K562 (cell line): ENCODE measurements around the gene KIF20A. TPM values are rescaled to one million over a fixed set of nuclear protein-coding genes. Genes with fewer than 3 reads are reported as not detected.
A peak's percentile ranks its signal among the peaks of the same experiment; 100 is the strongest.

Source experiments
- ARID3B ChIP-seq: fragments of 250-450 bp; sonication (Bioruptor Pico); IDR thresholded peaks from 2 replicates; pipeline ENCODE4 v1.4.0; 2020; ENCODE audit warnings: borderline replicate concordance
- BHLHE40 ChIP-seq: IDR thresholded peaks from 2 replicates; pipeline ENCODE4 v1.6.1; 2011; ENCODE audit warnings: low read length, improper control_type of control experiment
- CEBPZ ChIP-seq: fragments of 150-350 bp; IDR thresholded peaks from 2 replicates; pipeline ENCODE4 v1.6.1; 2014; ENCODE audit warnings: low read depth, mild to moderate bottlenecking, low read length, borderline replicate concordance
- HLTF ChIP-seq: fragments of 450-650 bp; IDR thresholded peaks from 2 replicates; pipeline ENCODE4 v1.6.1; 2016
- MXD1 ChIP-seq: fragments of 250-450 bp; sonication (Bioruptor Pico); IDR thresholded peaks from 2 replicates; pipeline ENCODE4 v1.8.0; 2021; ENCODE audit warnings: borderline replicate concordance, mild to moderate bottlenecking, moderate library complexity; ENCODE audit not compliant: poor library complexity, severe bottlenecking
- POLR2A ChIP-seq: fragments of 450-650 bp; conservative IDR thresholded peaks from 2 replicates; pipeline ENCODE4 v1.6.1; 2016
- POLR2AphosphoS5 ChIP-seq: IDR thresholded peaks from 2 replicates; pipeline ENCODE4 v1.6.1; 2011; ENCODE audit warnings: mild to moderate bottlenecking, low read depth, low read length, moderate library complexity; ENCODE audit not compliant: control insufficient read depth, insufficient read depth
- SIN3B ChIP-seq: fragments of 450-650 bp; IDR thresholded peaks from 2 replicates; pipeline ENCODE4 v1.6.1; 2017; ENCODE audit warnings: low read depth, mild to moderate bottlenecking, moderate library complexity
- SP1 ChIP-seq: sonication (generic); formaldehyde crosslinking; IDR thresholded peaks from 2 replicates; pipeline ENCODE4 v1.8.1; 2022; ENCODE audit warnings: mild to moderate bottlenecking, missing genetic modification reagents
- ZBTB12 ChIP-seq: fragments of 250-450 bp; sonication (Bioruptor Pico); IDR thresholded peaks from 2 replicates; pipeline ENCODE4 v1.4.0; 2020
- ZNF316 ChIP-seq: fragments of 450-650 bp; IDR thresholded peaks from 2 replicates; pipeline ENCODE4 v1.6.1; 2016
- ZNF445 ChIP-seq: fragments of 250-450 bp; sonication (Bioruptor Pico); IDR thresholded peaks from 2 replicates; pipeline ENCODE4 v1.4.0; 2020; ENCODE audit warnings: low read depth, mild to moderate bottlenecking, moderate library complexity
- ZNF785 ChIP-seq: fragments of 250-450 bp; sonication (Bioruptor Pico); IDR thresholded peaks from 2 replicates; pipeline ENCODE4 v1.4.0; 2020; ENCODE audit warnings: mild to moderate bottlenecking
- polyA plus RNA-seq, 8 experiments: library from polyadenylated mRNA; depleted of rRNA in 4 of 8; stranded (reverse) in 5 of 8; unstranded in 3 of 8; fragments of >200 nt; fragmentation: Nextera tagmentation in 2 of 8; fragmentation: Illumina TruSeq in 1 of 8; extraction: Ambion mirVana in 2 of 8; extraction: Trizol in 1 of 8; gene quantifications; 2 replicates each; pipeline versions ENCODE4 v1.2.1 to v1.2.3, GENCODE V29; 2011 to 2014; ENCODE audit warnings: inconsistent platforms in 1 of 8, missing spikeins in 1 of 8
- total RNA-seq, 7 experiments: library from RNA; depleted of rRNA in 6 of 7; stranded (reverse); fragments of >200 nt in 6 of 7; fragmentation: Illumina TruSeq in 2 of 7; extraction: Trizol in 2 of 7; gene quantifications; 2 replicates each; pipeline versions ENCODE4 v1.2.1 to v1.2.3, GENCODE V29; 2011 to 2021; ENCODE audit warnings: low replicate concordance in 1 of 7

KIF20A gene
- total and polyA plus RNA-seq, 9 of the 15 experiments (the other 6 are each of a cell fraction or from before 2014, with no cell fraction given): 36.8 to 61.2 (median 55.5) TPM

- TF ChIP-seq CEBPZ (no peak), ZBTB12 (CRISPR knock-in tag) (peak; percentile 84), POLR2AphosphoS5 (peak; percentile 89), BHLHE40 (no peak), ZNF316 (peak; percentile 66), POLR2A (peak; percentile 96), SIN3B (peak; percentile 99), ZNF785 (CRISPR knock-in tag) (no peak), SP1 (CRISPR knock-in tag) (peak; percentile 87), MXD1 (CRISPR knock-in tag) (no peak), ZNF445 (CRISPR knock-in tag) (0 out of 2 replicates have a peak, but pooled peaks have one; percentile 45), ARID3B (CRISPR knock-in tag) (no peak), HLTF (no peak)
Measured at GRCh38 chr5:138213161-138214029, 34.5 kb downstream of the KIF20A start, which contains the start of gene CDC23 (continued).
